ENCODE measurements around the gene OXCT1.

Gene OXCT1

GRCh38 chr5:41790038-41790776, 80.0 kb downstream of the OXCT1 start:
- no peak overlapping the region for H3K4me3 ChIP-seq (ENCODE audit: low read depth, low read length)
- no peaks in the 10 kb centered on the region for H3K9me3 ChIP-seq (ENCODE audit: control insufficient read depth, insufficient read depth, low read length)
- H3K4me1 ChIP-seq (ENCODE audit: control insufficient read depth, insufficient read depth, low read length), result peaks cover 3% of the 10 kb centered on the region
- H3K9ac ChIP-seq (ENCODE audit: low read depth, low read length), result no peak overlapping the region
- peaks cover 5% of the 10 kb centered on the region for H3K27me3 ChIP-seq (ENCODE audit: control insufficient read depth, insufficient read depth, low read length)
- H3K36me3 ChIP-seq (ENCODE audit: control insufficient read depth, insufficient read depth, low read length), result no peaks in the 10 kb centered on the region

DNA sequence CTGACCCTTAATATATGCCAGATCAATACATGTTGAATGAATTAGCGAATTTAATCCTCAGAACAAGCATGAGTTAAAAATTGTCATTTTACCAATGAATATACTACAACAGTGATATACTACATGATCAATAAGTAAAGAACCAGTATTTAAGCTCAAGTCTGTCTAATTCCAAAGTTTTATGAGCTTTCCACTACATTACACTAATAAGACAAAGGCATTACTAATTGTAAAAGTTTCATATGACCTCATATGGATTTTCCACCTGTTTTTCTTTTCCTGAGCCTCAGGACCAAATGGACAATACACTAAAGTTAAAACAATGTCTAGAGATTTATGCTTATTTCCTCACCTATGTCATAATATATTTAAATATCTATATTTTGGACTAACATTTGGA, 80.8 kb downstream of the OXCT1 start:
- no peaks in the 10 kb centered on the region for H3K27me3 ChIP-seq (ENCODE audit: control insufficient read depth, insufficient read depth, low read length)
- no peak overlapping the region for H3K4me3 ChIP-seq (ENCODE audit: low read depth, low read length)
- no peaks in the 10 kb centered on the region for H3K9me3 ChIP-seq (ENCODE audit: control insufficient read depth, insufficient read depth, low read length)
- H3K4me1 ChIP-seq (ENCODE audit: control insufficient read depth, insufficient read depth, low read length), result no peaks in the 10 kb centered on the region
- H3K36me3 ChIP-seq (ENCODE audit: control insufficient read depth, insufficient read depth, low read length), result no peaks in the 10 kb centered on the region
- H3K9ac ChIP-seq (ENCODE audit: low read depth, low read length), result no peak overlapping the region

DNA sequence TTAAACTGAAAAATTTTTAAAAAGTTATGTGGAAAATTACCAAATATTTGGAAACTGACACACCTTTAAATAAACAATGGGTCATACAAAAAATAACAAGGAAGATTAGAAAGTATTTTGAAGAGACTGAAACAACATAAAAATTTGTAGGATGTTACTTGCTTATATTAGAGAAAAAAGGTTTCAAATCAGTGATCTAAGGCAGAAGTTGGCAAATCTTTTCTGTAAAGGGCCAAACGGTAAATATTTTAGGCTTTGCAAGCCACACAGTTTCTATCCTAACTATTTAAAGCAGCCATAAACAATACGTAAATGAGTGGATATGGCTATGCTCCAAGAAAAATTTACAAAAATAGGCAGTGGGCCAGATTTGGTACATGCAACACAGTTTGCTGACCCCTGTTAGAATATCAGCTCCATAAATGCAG, 81.3 kb downstream of the OXCT1 start:
- no peak overlapping the region for H3K4me3 ChIP-seq (ENCODE audit: low read depth, low read length)
- H3K9ac ChIP-seq (ENCODE audit: low read depth, low read length), result no peak overlapping the region

DNA sequence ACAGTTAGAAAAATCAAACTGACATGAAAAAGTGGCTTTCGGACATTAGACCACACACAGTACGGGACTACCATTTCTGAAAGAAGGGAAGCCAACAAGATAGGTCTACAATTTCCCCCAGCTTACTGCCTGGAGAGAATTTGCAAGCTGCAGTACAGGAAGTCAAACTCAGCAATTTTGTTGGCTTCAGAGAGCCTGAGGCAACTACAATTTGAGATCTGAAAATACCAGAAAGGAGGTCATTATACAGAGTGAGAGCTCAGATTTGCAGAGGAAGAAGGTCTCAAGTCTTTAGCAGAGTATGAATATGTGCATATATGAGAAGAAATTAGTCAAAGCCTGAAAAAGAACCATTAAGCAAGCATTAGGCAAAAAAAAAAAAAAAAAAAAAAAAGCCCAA, 83.0 kb downstream of the OXCT1 start:
- H3K27me3 ChIP-seq (ENCODE audit: control insufficient read depth, insufficient read depth, low read length), result no peaks in the 10 kb centered on the region
- no peaks in the 10 kb centered on the region for H3K9me3 ChIP-seq (ENCODE audit: control insufficient read depth, insufficient read depth, low read length)
- H3K4me3 ChIP-seq (ENCODE audit: low read depth, low read length), result no peak overlapping the region
- no peak overlapping the region for H3K9ac ChIP-seq (ENCODE audit: low read depth, low read length)
- no peaks in the 10 kb centered on the region for H3K4me1 ChIP-seq (ENCODE audit: control insufficient read depth, insufficient read depth, low read length)
- H3K36me3 ChIP-seq (ENCODE audit: control insufficient read depth, insufficient read depth, low read length), result no peaks in the 10 kb centered on the region

More for the DNA sequence above, 81.3 kb downstream of the OXCT1 start:
- Histone ChIP-seq H3K4me1 (ENCODE audit: control insufficient read depth, insufficient read depth, low read length) (no peaks in the 10 kb centered on the region), H3K36me3 (ENCODE audit: control insufficient read depth, insufficient read depth, low read length) (no peaks in the 10 kb centered on the region), H3K9me3 (ENCODE audit: control insufficient read depth, insufficient read depth, low read length) (no peaks in the 10 kb centered on the region), H3K27me3 (ENCODE audit: control insufficient read depth, insufficient read depth, low read length) (no peaks in the 10 kb centered on the region)

GRCh38 chr5:41785061-41785460, 85.2 kb downstream of the OXCT1 start:
- H3K27me3 ChIP-seq (ENCODE audit: control insufficient read depth, insufficient read depth, low read length), result no peaks in the 10 kb centered on the region
- no peak overlapping the region for H3K9ac ChIP-seq (ENCODE audit: low read depth, low read length)
- no peaks in the 10 kb centered on the region for H3K4me1 ChIP-seq (ENCODE audit: control insufficient read depth, insufficient read depth, low read length)
- H3K36me3 ChIP-seq (ENCODE audit: control insufficient read depth, insufficient read depth, low read length), result no peaks in the 10 kb centered on the region
- H3K9me3 ChIP-seq (ENCODE audit: control insufficient read depth, insufficient read depth, low read length), result no peaks in the 10 kb centered on the region
- no peak overlapping the region for H3K4me3 ChIP-seq (ENCODE audit: low read depth, low read length)

DNA sequence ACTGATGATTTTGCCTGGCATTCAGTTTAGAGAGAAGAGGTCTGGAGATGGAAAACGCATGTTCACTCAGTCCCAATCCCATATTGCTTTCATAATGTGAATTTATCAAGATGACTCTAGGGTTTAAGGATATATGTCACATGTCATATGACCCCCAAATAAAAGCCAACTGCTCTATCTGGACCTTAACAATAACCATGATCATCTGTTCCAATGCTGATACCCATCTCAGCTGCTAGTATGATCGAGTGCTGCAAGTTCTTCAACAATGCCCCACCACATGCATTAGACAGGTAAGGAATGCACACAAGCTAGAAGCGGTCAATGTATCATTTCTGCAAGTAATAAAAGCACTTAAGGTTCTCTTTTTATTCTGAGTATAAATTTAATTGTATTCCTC, 91.8 kb downstream of the OXCT1 start:
- Histone ChIP-seq H3K4me3 (ENCODE audit: low read depth, low read length) (no peak overlapping the region), H3K36me3 (ENCODE audit: control insufficient read depth, insufficient read depth, low read length) (no peaks in the 10 kb centered on the region), H3K27me3 (ENCODE audit: control insufficient read depth, insufficient read depth, low read length) (no peaks in the 10 kb centered on the region), H3K4me1 (ENCODE audit: control insufficient read depth, insufficient read depth, low read length) (no peaks in the 10 kb centered on the region), H3K9me3 (ENCODE audit: control insufficient read depth, insufficient read depth, low read length) (no peaks in the 10 kb centered on the region), H3K9ac (ENCODE audit: low read depth, low read length) (no peak overlapping the region)

DNA sequence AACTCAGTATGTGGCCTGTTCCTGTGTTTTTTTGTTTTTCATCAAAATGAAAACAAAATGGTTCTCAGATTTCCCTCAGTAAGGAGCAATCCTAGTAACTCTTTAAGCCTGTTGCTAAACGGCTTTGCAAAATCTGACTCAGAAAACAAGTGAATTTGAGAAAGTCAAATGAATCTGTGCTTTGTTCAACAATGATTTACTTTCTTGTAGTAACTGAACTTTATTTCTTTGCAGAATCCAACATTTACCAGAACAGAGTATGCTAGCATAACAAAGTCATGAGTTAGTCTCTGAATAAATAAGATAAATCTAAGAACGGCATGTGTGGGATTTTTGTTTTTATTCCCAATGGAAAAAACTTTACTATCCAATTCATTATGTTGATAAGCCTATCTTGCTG, 93.8 kb downstream of the OXCT1 start:
- Histone ChIP-seq H3K9me3 (ENCODE audit: control insufficient read depth, insufficient read depth, low read length) (no peaks in the 10 kb centered on the region), H3K4me3 (ENCODE audit: low read depth, low read length) (no peak overlapping the region), H3K27me3 (ENCODE audit: control insufficient read depth, insufficient read depth, low read length) (no peaks in the 10 kb centered on the region), H3K4me1 (ENCODE audit: control insufficient read depth, insufficient read depth, low read length) (no peaks in the 10 kb centered on the region), H3K9ac (ENCODE audit: low read depth, low read length) (no peak overlapping the region), H3K36me3 (ENCODE audit: control insufficient read depth, insufficient read depth, low read length) (no peaks in the 10 kb centered on the region)

GRCh38 chr5:41773799-41774198, 96.4 kb downstream of the OXCT1 start:
- H3K36me3 ChIP-seq (ENCODE audit: control insufficient read depth, insufficient read depth, low read length), result no peaks in the 10 kb centered on the region
- no peaks in the 10 kb centered on the region for H3K27me3 ChIP-seq (ENCODE audit: control insufficient read depth, insufficient read depth, low read length)
- no peaks in the 10 kb centered on the region for H3K9me3 ChIP-seq (ENCODE audit: control insufficient read depth, insufficient read depth, low read length)
- no peaks in the 10 kb centered on the region for H3K4me1 ChIP-seq (ENCODE audit: control insufficient read depth, insufficient read depth, low read length)
- no peak overlapping the region for H3K4me3 ChIP-seq (ENCODE audit: low read depth, low read length)
- no peak overlapping the region for H3K9ac ChIP-seq (ENCODE audit: low read depth, low read length)

DNA sequence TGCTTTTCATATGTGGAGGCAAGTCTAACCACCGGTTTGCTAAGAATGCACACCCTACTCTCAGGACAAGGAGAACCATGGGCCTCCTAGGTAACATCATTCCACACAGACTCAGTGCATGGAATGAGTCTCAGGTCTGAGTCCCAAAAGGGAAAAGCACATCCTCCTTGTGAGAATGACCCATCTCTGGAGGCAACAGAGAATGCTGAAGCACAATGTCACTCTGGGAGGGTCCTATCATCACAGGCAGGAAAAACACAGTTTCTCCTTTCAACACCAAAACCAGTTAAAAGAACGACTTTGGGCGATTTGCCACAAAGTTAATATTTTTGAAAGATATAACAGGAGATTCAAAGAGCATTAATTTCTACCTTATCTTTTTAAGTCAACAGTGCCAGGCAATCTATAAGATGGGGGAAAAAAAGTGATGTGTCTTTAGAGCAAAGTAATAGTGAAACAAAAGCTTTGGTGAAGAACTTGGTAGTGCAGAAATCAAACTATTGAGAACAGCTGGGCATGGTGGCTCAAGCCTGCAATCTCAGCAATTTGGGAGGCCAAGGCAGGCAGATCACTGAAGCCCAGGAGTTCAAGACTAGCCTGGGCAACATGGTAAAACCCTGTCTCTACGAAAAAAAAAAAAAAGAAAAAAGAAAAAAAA, 97.3 kb downstream of the OXCT1 start:
- no peak overlapping the region for H3K9ac ChIP-seq (ENCODE audit: low read depth, low read length)
- H3K36me3 ChIP-seq (ENCODE audit: control insufficient read depth, insufficient read depth, low read length), result no peaks in the 10 kb centered on the region

GRCh38 chr5:41772056-41772455, 98.2 kb downstream of the OXCT1 start:
- no peaks in the 10 kb centered on the region for H3K4me1 ChIP-seq (ENCODE audit: control insufficient read depth, insufficient read depth, low read length)
- H3K9me3 ChIP-seq (ENCODE audit: control insufficient read depth, insufficient read depth, low read length), result no peaks in the 10 kb centered on the region

More for the DNA sequence above, 97.3 kb downstream of the OXCT1 start:
- Histone ChIP-seq H3K4me1 (ENCODE audit: control insufficient read depth, insufficient read depth, low read length) (no peaks in the 10 kb centered on the region), H3K9me3 (ENCODE audit: control insufficient read depth, insufficient read depth, low read length) (no peaks in the 10 kb centered on the region), H3K4me3 (ENCODE audit: low read depth, low read length) (no peak overlapping the region), H3K27me3 (ENCODE audit: control insufficient read depth, insufficient read depth, low read length) (no peaks in the 10 kb centered on the region)

DNA sequence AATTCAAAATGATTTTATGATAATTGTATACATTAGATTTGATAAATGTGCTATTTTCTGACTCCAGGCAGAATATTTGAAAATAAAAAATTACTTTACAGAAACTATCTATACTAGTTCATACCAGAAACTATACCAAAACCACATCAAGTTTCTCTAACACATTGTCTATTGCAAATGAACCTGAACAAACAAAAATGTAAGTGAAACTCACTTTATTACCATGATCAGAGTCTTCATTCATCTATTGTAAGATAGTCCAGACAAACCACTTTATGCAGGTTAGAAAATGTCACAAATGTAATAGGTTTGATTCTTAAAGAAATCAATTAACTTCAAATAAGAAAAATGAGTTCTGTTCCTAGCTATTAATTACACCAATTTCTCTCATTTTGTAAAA, 99.4 kb downstream of the OXCT1 start:
- no peak overlapping the region for H3K4me3 ChIP-seq (ENCODE audit: low read depth, low read length)
- H3K4me1 ChIP-seq (ENCODE audit: control insufficient read depth, insufficient read depth, low read length), result no peaks in the 10 kb centered on the region
- no peaks in the 10 kb centered on the region for H3K27me3 ChIP-seq (ENCODE audit: control insufficient read depth, insufficient read depth, low read length)
- H3K9me3 ChIP-seq (ENCODE audit: control insufficient read depth, insufficient read depth, low read length), result no peaks in the 10 kb centered on the region
- H3K9ac ChIP-seq (ENCODE audit: low read depth, low read length), result no peak overlapping the region
- no peaks in the 10 kb centered on the region for H3K36me3 ChIP-seq (ENCODE audit: control insufficient read depth, insufficient read depth, low read length)

More at GRCh38 chr5:41772056-41772455, 98.2 kb downstream of the OXCT1 start:
- Histone ChIP-seq H3K36me3 (ENCODE audit: control insufficient read depth, insufficient read depth, low read length) (no peaks in the 10 kb centered on the region), H3K9ac (ENCODE audit: low read depth, low read length) (no peak overlapping the region), H3K4me3 (ENCODE audit: low read depth, low read length) (no peak overlapping the region), H3K27me3 (ENCODE audit: control insufficient read depth, insufficient read depth, low read length) (no peaks in the 10 kb centered on the region)

DNA sequence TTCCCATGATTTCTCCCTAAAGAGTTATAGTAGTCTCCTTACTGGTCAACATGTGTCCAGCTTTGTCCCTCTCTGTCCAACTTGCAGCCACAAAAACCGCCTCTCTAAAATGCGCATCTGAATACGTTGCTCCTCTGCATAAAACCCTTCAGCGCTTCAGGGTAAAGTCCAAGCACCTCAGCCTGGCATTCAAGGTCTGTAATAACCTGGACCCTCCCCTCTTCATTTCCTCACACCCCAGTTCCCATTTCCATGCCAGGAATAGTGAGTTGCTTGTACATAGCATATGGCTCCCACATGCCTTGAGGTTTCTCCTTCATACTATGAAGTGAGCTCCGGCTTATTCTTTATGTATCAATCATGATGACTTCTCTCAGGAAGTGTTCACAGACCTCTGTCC, 101.5 kb downstream of the OXCT1 start:
- Histone ChIP-seq H3K4me3 (ENCODE audit: low read depth, low read length) (no peak overlapping the region), H3K4me1 (ENCODE audit: control insufficient read depth, insufficient read depth, low read length) (no peaks in the 10 kb centered on the region), H3K9ac (ENCODE audit: low read depth, low read length) (no peak overlapping the region), H3K36me3 (ENCODE audit: control insufficient read depth, insufficient read depth, low read length) (no peaks in the 10 kb centered on the region), H3K27me3 (ENCODE audit: control insufficient read depth, insufficient read depth, low read length) (no peaks in the 10 kb centered on the region), H3K9me3 (ENCODE audit: control insufficient read depth, insufficient read depth, low read length) (no peaks in the 10 kb centered on the region)
